ENCODE measurements around the gene MYBPH. TPM values are rescaled to one million over a fixed set of nuclear protein-coding genes. Genes with fewer than 3 reads are reported as not detected.
A peak's percentile ranks its signal among the peaks of the same experiment; 100 is the strongest.

Gene MYBPH
- total and polyA plus RNA-seq, 10 donors: 0.09 to 2.7 (median 0.32) TPM; not detected in 3

- intact Hi-C loops (cut with DNase I; ENCODE audit: low total_unique reads): no loop called here
- WGBS, 5 donors: 40 to 66% (median 55%) methylated on average over 1 of the region's 1 CpG
- H3K36me3 ChIP-seq: no peaks in the 10 kb centered on the region
Observed at GRCh38 chr1:203156280-203156679, 19.3 kb downstream of the MYBPH start.

GRCh38 chr1:203153989-203154821 lies 21.4 kb downstream of the MYBPH start:
- Histone ChIP-seq H3K9me3 (peaks cover 0 to 16% (median 4%) of the 10 kb centered on the region in 8 donors), H3K4me3 (no peak overlapping the region), H3K4me1 (peaks cover 0 to 34% (median 18%) of the 10 kb centered on the region in 6 donors), H3K36me3 (no peaks in the 10 kb centered on the region), H3K27ac (peak overlapping the region in 5 of 8 donors; percentile 44 to 58 (median 51)), H3K27me3 (replicated peaks in 1 of 7) (peaks cover 0 to 86% (median 12%) of the 10 kb centered on the region in 7 donors)
- intact Hi-C loops (cut with DNase I; ENCODE audit: low total_unique reads): no loop called here
- no peak for DNase-seq
- TF ChIP-seq POLR2A (IDR thresholded peaks at IDR 0.05): no peak
- TF ChIP-seq CTCF (IDR thresholded peaks at IDR 0.05 in 8 of 11, conservative IDR thresholded peaks at IDR 0.05 in 3 of 11): no peak
- no peak for TF ChIP-seq POLR2AphosphoS5 (IDR thresholded peaks at IDR 0.05)
- WGBS, 5 donors: 61 to 69% (median 67%) methylated on average over 11 to 13 of the region's 13 CpGs

More at GRCh38 chr1:203156280-203156679, 19.3 kb downstream of the MYBPH start:
- H3K9me3 ChIP-seq: peaks cover 0 to 18% (median 4%) of the 10 kb centered on the region in 8 donors
- peaks cover 0 to 21% (median 15%) of the 10 kb centered on the region in 6 donors for H3K4me1 ChIP-seq
- peaks cover 0 to 87% (median 12%) of the 10 kb centered on the region in 7 donors for H3K27me3 ChIP-seq (replicated peaks in 1 of 7)
- no peak for DNase-seq
- no peak overlapping the region for H3K27ac ChIP-seq
- no peak overlapping the region for H3K4me3 ChIP-seq
- no peak for TF ChIP-seq CTCF (IDR thresholded peaks at IDR 0.05 in 8 of 11, conservative IDR thresholded peaks at IDR 0.05 in 3 of 11)
- TF ChIP-seq POLR2AphosphoS5 (IDR thresholded peaks at IDR 0.05): no peak

- 55 to 68% (median 66%) methylated on average over 7 to 9 of the region's 9 CpGs for WGBS, 5 donors
- Histone ChIP-seq H3K36me3 (no peaks in the 10 kb centered on the region), H3K4me3 (no peak overlapping the region), H3K27me3 (replicated peaks in 1 of 7) (peaks cover 0 to 77% (median 12%) of the 10 kb centered on the region in 7 donors), H3K4me1 (peaks cover 0 to 34% (median 18%) of the 10 kb centered on the region in 6 donors), H3K27ac (peak overlapping the region in 6 of 8 donors; percentile 26 to 58 (median 44)), H3K9me3 (peaks cover 0 to 8% (median under 1%) of the 10 kb centered on the region in 8 donors)
- intact Hi-C loops (cut with DNase I; ENCODE audit: low total_unique reads): no loop called here
- no peak for DNase-seq
- TF ChIP-seq POLR2A (IDR thresholded peaks at IDR 0.05) (no peak), POLR2AphosphoS5 (IDR thresholded peaks at IDR 0.05) (no peak), CTCF (IDR thresholded peaks at IDR 0.05 in 8 of 11, conservative IDR thresholded peaks at IDR 0.05 in 3 of 11) (no peak)
Observed at GRCh38 chr1:203153051-203153988, 22.3 kb downstream of the MYBPH start.
